ENCODE measurements around the gene DNAI7. TPM values are rescaled to one million over a fixed set of nuclear protein-coding genes. Genes with fewer than 3 reads are reported as not detected.

Gene DNAI7
- total RNA-seq, 1 experiment from 2014 or later, result 0.52 TPM

- TF ChIP-seq REST (IDR thresholded peaks at IDR 0.05; ENCODE audit: low read depth), result no peak
- TF ChIP-seq SP1 (IDR thresholded peaks at IDR 0.05; ENCODE audit: low read depth), result no peak
- TF ChIP-seq ATF3 (IDR thresholded peaks at IDR 0.05), result no peak
- no peak for TF ChIP-seq POLR2AphosphoS5 (IDR thresholded peaks at IDR 0.05; ENCODE audit: low read depth, low read length)
- no peak for TF ChIP-seq ZFX (IDR thresholded peaks at IDR 0.05)
- TF ChIP-seq POLR2A (IDR thresholded peaks at IDR 0.05; ENCODE audit: borderline replicate concordance, extremely low read depth, insufficient read depth, insufficient read length), result no peak
- TF ChIP-seq RAD21 (IDR thresholded peaks at IDR 0.05; ENCODE audit: low read depth), result no peak
- TF ChIP-seq EZH2phosphoT487 (IDR thresholded peaks at IDR 0.05; ENCODE audit: borderline replicate concordance), result no peak
- TF ChIP-seq CBX3 (IDR thresholded peaks at IDR 0.05; ENCODE audit: low read depth), result no peak
Measured at GRCh38 chr12:25110260-25110659, 84.7 kb downstream of the DNAI7 start (continued).

GRCh38 chr12:25107920-25108319, 87.0 kb downstream of the DNAI7 start:
- no TSS peak for BruUV-seq (replicated peaks)
- ChIA-PET CTCF (interaction anchor here (1.0 kb wide), 1 partner anchor 47 kb away, joined by 3 read pairs; no protein-coding TSS in a partner anchor), POLR2A (no interaction called here)
- no peak for TF ChIP-seq EGR1 (IDR thresholded peaks at IDR 0.05; ENCODE audit: low read depth)
- TF ChIP-seq YY1 (IDR thresholded peaks at IDR 0.05; ENCODE audit: extremely low read depth, insufficient replicate concordance, low read depth, low read length), result no peak
- TF ChIP-seq JUND (IDR thresholded peaks at IDR 0.05), result no peak
- TF ChIP-seq ZNF274 (IDR thresholded peaks at IDR 0.05; ENCODE audit: low read depth, low read length), result no peak
- TF ChIP-seq POLR2AphosphoS5 (IDR thresholded peaks at IDR 0.05; ENCODE audit: low read depth, low read length), result no peak
- no peak for TF ChIP-seq FOSL1 (IDR thresholded peaks at IDR 0.05; ENCODE audit: low read depth)
- no peak for TF ChIP-seq POLR2A (IDR thresholded peaks at IDR 0.05; ENCODE audit: borderline replicate concordance, extremely low read depth, insufficient read depth, insufficient read length)
- no peak for TF ChIP-seq REST (IDR thresholded peaks at IDR 0.05; ENCODE audit: low read depth)
- TF ChIP-seq SP1 (IDR thresholded peaks at IDR 0.05; ENCODE audit: low read depth), result no peak
- TF ChIP-seq CBX3 (IDR thresholded peaks at IDR 0.05; ENCODE audit: low read depth), result no peak
- TF ChIP-seq ZFX (IDR thresholded peaks at IDR 0.05), result no peak
- no peak for TF ChIP-seq SIN3A (IDR thresholded peaks at IDR 0.05; ENCODE audit: low read depth)
- no peak for TF ChIP-seq CTCF (IDR thresholded peaks at IDR 0.05 in 2 of 3, conservative IDR thresholded peaks at IDR 0.05 in 1 of 3; ENCODE audit: borderline replicate concordance in 1 of 3, insufficient read depth in 1 of 3, low read depth in 2 of 3, low read length in 2 of 3)
- TF ChIP-seq ATF3 (IDR thresholded peaks at IDR 0.05), result no peak

More at GRCh38 chr12:25107920-25108319, 87.0 kb downstream of the DNAI7 start:
- H3K27ac ChIP-seq (ENCODE audit: low read depth, low read length), result no peak overlapping the region
- H3K4me1 ChIP-seq (ENCODE audit: control insufficient read depth in 1 of 2, insufficient read depth in 2 of 2, low read length in 2 of 2), result no peaks in the 10 kb centered on the region
- H3K79me2 ChIP-seq (ENCODE audit: insufficient read depth, low read length), result no peaks in the 10 kb centered on the region
- ATAC-seq, result no peak
- no peak overlapping the region for H2AFZ ChIP-seq (ENCODE audit: low read depth, low read length, poor library complexity, severe bottlenecking)
- no peaks in the 10 kb centered on the region for H3K36me3 ChIP-seq (ENCODE audit: control insufficient read depth in 1 of 2, insufficient read depth in 2 of 2, low read length in 2 of 2)
- no peak overlapping the region for H3K4me2 ChIP-seq (ENCODE audit: low read length)
- RAD21 ChIA-PET (ENCODE audit: low non-redundant PET in 1 of 2, low total read pairs in 2 of 2, uncharacterized antibody in 2 of 2, unreplicated experiment in 2 of 2), result no interaction called here
- H3K9me3 ChIP-seq (ENCODE audit: control insufficient read depth in 1 of 2, insufficient read depth in 1 of 2, low read depth in 1 of 2, low read length in 2 of 2), result no peaks in the 10 kb centered on the region
- H3K4me3 ChIP-seq (replicated peaks in 1 of 2; ENCODE audit: low read depth in 1 of 2, low read length in 2 of 2), result no peak overlapping the region
- H3K9me2 ChIP-seq (ENCODE audit: insufficient read depth), result no peaks in the 10 kb centered on the region
- H4K20me1 ChIP-seq (ENCODE audit: insufficient read depth), result no peaks in the 10 kb centered on the region
- no peaks in the 10 kb centered on the region for H3K27me3 ChIP-seq (ENCODE audit: insufficient read depth, low read length)
- intact Hi-C loops (cut with micrococcal nuclease), result no loop called here
- no peak for DNase-seq (ENCODE audit: low read depth, low spot score)
- no peak overlapping the region for H3K9ac ChIP-seq (ENCODE audit: low read length)

All from HCT116 (cell line).